Ammon's horn (tissue), 1 donor: Measurements from ENCODE around the gene FAM13A.
"Not testable (repeated sequence)": the region's sequence is repeated elsewhere in the genome, so short reads cannot be mapped to it uniquely, and the experiment has no call there.

ENCODE experiments used
- DNase-seq: peaks from one replicate; pipeline ENCODE4 v3.0.0-alpha.2; 2016; ENCODE audit warnings: low spot score

The FAM13A gene

DNA sequence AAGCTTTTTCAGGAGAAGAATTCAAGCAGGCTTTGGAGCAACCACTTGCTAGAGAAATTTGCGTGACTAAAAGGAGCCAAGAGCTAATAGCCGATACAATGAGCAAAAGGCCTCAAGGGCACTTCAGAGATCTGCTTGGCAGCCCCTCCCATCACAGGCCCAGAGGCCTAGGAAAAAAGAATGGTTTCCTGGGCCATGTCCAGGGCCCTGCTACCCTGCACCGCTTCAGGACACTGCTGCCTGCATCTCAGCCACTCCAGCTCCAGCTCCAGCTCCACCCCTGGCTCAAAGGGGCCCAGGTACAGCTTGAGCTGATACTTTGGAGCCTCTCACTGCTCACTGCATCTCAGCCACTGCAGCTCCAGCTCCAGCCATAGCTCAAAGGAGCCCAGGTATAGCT is 98.9 kb downstream of the FAM13A start:
- no peak for DNase-seq

DNA sequence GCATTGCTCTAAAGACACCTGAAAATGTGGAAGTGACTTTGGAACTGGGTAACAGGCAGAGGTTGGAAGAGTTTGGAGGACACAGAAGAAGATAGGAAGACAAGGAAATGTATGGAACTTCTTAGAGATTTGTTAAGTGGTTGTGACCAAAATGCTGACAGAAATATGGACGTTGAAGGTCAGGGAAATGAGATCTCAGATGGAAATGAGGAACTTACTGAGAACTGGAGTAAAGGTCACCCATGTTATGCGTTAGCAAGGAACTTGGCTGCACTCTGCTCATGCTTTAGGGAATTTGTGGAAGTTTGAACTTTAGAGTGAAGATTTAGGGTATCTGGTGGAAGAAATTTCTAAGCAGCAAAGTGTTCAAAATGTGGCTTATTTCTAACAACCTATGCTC is 99.4 kb downstream of the FAM13A start:
- peak; percentile 35 for DNase-seq

DNA sequence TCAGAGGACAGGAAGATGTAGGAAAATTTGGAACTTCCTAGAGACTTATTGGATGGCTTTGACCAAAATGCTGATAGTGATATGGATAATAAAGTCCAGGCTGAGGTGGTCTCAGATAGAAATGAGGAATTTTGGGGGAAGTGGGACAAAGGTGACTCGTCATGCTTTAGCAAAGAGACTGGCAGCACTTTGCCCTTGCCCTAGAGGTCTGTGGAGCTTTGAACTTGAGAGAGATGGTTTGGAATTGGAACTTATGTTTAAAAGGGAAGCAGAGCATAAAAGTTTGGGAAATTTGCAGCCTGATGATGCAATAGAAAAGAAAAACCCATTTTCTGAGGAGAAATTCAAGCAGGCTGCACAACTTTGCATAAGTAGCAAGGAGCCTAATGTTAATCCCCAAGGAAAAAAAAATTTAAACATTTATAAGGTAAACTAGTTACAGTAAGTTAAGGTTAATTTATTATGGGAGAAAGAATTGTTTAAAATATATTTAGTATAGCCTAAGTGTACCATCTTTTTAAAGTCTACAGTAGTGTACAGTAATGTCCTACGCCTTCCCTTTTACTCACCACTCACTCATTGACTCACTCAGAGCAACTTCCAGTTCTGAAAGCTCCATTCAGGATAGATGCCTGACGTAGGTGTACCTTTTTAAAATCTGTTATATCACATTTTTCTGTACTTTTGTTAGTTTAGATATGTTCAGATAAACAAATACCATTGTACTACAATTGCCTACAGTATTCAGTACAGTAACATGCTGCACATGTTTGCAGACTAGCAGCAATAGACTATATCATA is 101.2 kb downstream of the FAM13A start:
- no peak for DNase-seq

DNA sequence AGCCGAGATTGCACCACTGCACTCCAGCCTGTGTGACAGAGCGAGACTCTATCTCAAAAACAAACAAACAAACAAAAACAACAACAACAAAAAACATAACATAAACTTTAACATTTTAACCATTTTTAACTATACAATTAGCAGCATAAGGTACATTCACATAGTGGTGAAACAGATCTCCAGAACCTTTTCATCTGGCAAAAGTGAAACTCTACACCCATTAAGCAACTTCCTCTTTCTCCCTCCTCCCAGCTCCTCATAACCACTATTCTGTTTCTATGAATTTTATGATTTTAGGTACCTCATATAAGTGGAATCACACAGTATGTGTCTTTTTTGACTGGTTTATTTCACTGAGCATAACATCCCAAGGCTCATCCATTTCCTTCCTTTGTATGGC is 103.6 kb downstream of the FAM13A start:
- DNase-seq: no peak

GRCh38 chr4:88952081-88952480 is 104.9 kb downstream of the FAM13A start:
- no peak for DNase-seq

GRCh38 chr4:88949605-88950004 is 107.4 kb downstream of the FAM13A start:
- no peak for DNase-seq

DNA sequence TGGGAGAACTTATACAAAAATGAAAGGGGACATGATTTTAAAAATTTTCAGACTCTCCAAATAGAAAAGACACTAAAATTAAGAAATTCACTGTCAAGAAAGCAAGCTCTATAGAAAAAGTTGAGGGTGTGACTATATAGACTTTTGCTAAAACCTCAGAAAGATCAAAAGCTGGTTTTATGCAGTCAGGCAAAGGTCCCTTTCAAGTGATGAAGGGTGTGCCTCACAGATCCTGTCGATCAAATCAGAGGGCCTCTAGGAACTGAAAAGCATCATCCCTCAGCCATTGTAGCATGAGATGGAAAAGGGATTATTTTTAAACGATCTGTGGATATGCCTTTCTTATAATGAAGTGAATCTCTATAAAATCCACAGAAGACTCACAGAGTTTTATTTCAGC is 116.5 kb downstream of the FAM13A start:
- no peak for DNase-seq

GRCh38 chr4:88939697-88940096 is 117.3 kb downstream of the FAM13A start:
- DNase-seq: no peak

- DNase-seq: no peak
These were observed 118.8 kb downstream of the FAM13A start for GRCh38 chr4:88938138-88938537.

DNA sequence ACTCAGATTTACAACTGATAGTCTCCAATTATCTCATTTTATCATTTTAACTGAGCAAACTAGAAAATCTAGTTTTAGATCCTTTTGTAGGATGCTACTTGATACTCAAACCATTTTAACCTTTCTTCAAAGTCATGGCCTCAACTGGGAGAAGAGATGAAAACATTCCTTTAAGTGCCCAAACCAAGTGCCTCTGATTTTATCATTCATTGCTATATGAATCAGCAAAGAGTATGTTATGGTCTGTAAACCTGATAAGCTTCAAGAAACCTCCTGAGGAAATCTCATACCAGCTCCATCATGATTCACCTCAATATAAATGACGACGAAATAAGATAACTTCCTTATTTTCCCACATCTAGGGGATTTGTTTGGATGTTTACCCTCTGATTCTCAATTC is 119.9 kb downstream of the FAM13A start:
- DNase-seq: no peak

DNA sequence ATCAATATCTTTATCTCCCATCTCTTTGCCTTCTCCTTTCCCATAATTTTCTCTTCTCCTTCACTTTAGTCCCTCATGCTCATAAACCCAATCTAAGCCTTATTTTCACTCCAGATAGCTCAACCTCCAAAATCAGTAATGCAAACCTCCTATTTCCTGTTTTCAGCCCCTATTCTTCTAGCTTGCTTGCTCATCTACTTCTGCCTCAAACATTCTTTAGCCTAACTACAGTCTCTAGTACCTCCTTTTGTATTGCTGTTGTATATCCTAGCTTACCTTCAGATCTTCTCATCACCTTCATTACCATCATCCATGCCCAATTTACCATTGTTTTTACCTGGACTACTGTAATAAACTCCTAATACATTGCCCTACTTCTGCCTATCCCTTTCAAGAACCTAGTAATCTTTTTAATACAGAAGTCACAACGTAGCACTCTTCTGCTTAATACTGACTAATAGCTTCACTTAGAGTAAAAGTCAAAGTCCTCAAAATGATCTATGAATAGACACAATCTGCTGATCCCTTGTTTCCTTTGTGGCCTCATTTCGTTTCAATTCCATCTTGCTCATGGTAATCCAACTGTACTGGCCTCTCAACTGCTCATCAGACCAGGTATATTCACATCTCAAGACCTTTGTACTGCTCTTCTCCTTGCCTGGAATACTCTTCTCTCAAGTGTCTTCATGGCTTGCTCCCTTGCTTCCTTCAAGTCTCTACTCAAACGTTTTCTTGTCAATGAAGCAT is 123.4 kb downstream of the FAM13A start:
- DNase-seq: no peak

GRCh38 chr4:88928852-88929251 is 128.1 kb downstream of the FAM13A start:
- DNase-seq: no peak

DNA sequence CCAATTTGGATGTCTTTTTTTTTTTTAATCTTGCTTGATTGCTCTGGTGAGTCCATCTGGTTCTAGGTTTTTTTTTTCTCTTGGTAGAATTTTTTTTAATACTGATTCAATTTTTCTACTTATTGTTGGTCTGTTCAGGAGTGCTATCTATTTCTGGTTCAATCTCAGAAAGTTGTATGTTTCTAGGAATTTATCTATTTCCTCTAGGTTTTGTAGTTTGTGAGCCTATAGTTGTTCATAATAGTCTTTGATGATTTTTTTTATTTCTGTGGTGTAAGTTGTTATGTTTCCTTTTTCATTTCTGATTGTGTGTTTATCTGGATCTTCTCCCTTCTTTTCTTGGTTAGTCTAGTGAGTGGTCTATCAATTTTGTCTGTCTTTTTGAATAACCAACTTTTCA is 129.6 kb downstream of the FAM13A start:
- no peak for DNase-seq

- DNase-seq: no peak
These were observed 137.9 kb downstream of the FAM13A start for GRCh38 chr4:88919056-88919455.

GRCh38 chr4:88913181-88913580 is 143.8 kb downstream of the FAM13A start:
- DNase-seq: not testable (repeated sequence)

DNA sequence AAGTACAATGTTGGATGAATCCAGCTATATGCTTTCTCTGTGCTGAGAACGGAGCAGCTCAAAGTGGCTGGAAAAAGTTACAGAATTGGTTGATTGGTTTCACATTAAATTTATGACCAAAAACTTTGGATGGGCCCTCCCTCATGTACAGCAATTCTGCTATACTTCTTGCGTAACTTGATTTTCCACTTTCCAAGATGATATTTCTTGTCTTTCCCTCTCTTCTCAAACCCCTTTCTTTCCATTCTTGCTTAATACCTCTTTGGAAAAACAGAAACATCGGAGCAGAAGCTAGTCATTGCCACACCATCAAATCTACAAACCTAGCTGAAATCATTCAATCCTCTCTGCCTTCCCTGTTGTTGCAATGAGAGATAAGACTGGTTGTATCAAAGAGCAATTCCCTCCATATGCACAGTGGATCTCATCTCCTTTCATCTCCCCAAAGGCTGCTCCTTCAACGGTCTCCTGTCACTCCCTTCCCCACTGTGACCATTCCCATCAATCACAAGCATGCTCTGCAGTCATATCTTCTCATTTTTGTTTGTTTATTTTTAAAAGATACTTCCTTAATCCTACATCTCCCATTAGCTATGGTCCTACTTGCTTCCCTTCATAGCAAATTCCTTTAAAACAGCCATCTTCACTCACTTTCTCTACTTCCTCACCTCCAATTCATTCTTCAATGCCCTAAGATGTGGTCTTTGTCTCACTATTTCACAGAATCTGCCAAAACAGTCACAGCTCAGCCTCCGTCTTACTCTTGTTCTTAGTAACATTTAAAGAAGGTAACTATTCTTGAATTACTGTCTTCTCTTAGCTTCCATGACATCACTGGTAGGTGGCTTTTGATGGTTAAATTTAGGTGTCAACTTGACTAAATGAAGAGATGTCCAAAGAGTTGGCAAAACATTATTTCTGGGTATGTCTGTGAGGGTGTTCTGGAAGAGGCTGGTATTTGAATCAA is 145.5 kb downstream of the FAM13A start:
- no peak for DNase-seq

DNA sequence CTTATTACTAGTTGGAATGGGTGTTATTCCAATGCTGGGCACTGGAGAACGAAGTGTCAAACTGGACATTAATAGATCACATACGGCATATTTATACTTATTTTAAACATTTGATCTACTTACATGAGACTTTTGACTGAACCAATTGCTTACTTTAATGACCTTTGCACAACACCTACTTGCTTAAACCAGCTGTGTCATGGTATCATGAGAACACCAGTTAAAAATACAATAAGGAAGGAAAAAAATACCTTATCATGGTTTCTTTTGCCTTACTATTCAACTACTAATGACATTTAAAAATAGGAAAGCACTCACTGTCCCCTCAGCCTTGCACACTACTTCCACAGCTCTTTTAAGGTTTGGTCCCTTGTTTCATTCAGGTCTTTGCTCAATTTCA is 146.9 kb downstream of the FAM13A start:
- DNase-seq: no peak

DNA sequence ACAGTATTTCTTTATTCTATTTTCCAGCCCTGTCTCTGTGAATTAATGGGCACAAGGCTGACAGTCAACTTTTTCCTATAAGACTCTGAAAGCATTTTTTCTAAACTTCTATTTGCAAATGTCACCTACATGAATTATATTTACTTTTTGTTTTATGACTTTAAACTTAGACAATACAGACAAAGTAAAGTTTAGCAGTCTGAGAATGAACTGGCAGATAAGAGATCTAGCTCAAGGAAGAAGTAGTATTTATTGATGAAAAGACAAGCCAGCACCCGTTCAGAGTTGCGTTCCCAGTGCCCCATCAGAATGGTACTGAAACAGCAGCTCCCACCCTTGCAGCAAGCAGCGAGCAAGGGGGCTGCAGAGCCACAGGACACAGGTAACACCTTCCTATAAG is 148.5 kb downstream of the FAM13A start:
- DNase-seq: no peak

DNA sequence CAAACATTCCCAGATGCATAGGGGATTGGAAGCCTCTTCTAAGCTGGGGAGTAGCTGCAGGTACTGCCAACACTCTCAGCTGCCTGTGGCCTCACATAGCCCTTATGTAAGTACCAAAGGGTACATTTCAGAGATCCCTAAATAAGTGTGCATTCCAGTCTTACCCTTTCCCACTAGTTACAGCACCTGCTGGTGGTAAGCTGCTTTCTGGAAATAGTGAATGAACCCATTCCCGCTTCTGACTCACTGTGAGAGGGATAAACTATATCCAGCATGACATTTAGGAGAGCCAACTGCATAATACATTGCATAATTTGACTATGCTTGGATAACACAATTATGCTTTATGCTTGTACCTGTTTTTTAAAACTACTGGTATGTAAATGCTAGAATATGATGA is 149.0 kb downstream of the FAM13A start:
- DNase-seq: no peak

DNA sequence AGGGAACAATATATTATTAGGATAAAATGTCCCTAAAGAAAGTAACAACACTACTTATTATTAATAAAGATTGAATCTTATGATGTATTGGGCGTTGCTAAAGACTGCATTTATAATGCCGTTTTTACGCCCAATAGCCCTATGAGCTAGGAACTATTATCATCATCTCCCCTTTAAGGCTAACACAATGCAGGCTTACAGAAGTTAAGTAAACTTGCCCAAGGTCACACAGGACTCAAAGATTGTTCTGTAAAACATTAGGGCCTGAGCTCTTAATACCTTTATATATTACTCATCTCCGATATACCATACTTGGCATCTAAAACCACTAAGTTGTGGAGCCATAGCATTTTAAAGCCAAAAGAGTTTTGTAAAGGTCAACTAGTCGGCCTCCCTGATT is 149.5 kb downstream of the FAM13A start:
- DNase-seq: no peak

DNA sequence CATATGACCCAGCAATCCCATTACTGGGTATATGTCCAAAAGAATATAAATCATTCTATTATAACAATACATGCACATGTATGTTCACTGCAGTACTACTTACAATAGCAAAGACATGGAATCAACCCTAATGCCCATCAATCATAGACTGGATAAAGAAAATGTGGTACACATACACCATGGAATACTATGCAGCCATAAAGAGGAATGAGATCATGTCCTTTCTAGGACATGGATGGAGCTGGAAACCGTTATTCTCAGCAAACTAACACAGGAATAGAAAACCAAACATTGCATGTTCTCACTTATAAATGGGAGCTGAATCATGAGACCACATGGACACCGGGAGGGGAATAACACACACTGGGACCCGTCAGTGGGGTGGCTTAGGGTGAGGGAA is 152.7 kb downstream of the FAM13A start:
- DNase-seq: not testable (repeated sequence)

- no peak for DNase-seq
These were observed 156.6 kb downstream of the FAM13A start for GRCh38 chr4:88900432-88900831.
